Measurements from ENCODE around the gene RUNX3. TPM values are rescaled to one million over a fixed set of nuclear protein-coding genes. Genes with fewer than 3 reads are reported as not detected.

Gene RUNX3
- total and polyA plus RNA-seq, 2 of the 8 experiments (the other 6 are each of a cell fraction or from before 2014, with no cell fraction given) = 0.62 to 0.82 TPM

- no peak for TF ChIP-seq HDAC6 (IDR thresholded peaks at IDR 0.05; ENCODE audit: low read depth, low read length)
- no peak for TF ChIP-seq SIRT6 (IDR thresholded peaks at IDR 0.05; ENCODE audit: low read length)
- no peak for TF ChIP-seq CTCF (IDR thresholded peaks at IDR 0.05; ENCODE audit: control extremely low read depth in 1 of 3, insufficient read depth in 1 of 3, low read depth in 1 of 3, low read length in 3 of 3)
Observed at GRCh38 chr1:24886241-24886640, 43.8 kb downstream of the RUNX3 start (continued).

Measured in H1 (cell line).